ENCODE measurements around the gene TYW1B.
"Not testable (repeated sequence)": the region's sequence is repeated elsewhere in the genome, so short reads cannot be mapped to it uniquely, and the experiment has no call there.

The TYW1B gene

DNA sequence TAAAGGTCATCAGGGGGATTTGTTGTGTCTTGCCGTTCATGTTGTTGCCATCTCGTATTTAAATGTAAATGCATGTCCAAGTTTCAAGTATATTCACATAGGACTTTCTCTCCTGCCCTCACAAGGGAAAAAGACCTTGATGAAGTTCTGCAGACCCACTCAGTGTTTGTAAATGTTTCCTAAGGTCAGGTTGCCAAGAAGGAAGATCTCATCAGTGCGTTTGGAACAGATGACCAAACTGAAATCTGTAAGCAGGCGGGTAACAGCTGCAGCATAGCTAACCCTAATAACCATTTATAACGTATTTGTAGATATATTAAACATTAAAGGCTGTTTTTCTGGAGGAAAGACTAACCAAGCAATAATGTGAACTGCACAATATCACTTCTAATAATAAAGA, 2.6 kb upstream of the TYW1B start:
- not testable (repeated sequence) for H3K23ac ChIP-seq (ENCODE audit: low read length in 2 of 2); H3K9me3 ChIP-seq (ENCODE audit: control insufficient read depth, low read length); H4K91ac ChIP-seq (ENCODE audit: low read length); H2BK5ac ChIP-seq (ENCODE audit: low read depth, low read length, poor library complexity, severe bottlenecking); H2BK12ac ChIP-seq (ENCODE audit: low read length in 2 of 2); H4K8ac ChIP-seq (ENCODE audit: low read length); H2AFZ ChIP-seq (ENCODE audit: low read depth, low read length); H3K4me1 ChIP-seq (ENCODE audit: control insufficient read depth, insufficient read depth, low read depth, low read length); H2BK120ac ChIP-seq (ENCODE audit: low read depth, low read length); H3K4ac ChIP-seq (ENCODE audit: low read depth in 1 of 2, low read length in 2 of 2); H2BK15ac ChIP-seq (ENCODE audit: low read depth, poor library complexity, severe bottlenecking); H3K14ac ChIP-seq (ENCODE audit: low read length in 2 of 2); H3K27me3 ChIP-seq (ENCODE audit: control insufficient read depth in 1 of 2, insufficient read depth in 1 of 2, low read length in 2 of 2); H2AK5ac ChIP-seq (ENCODE audit: low read length, severe bottlenecking); H3K18ac ChIP-seq (ENCODE audit: low read depth in 1 of 2, low read length in 2 of 2); H3K79me1 ChIP-seq (replicated peaks; ENCODE audit: low read length, poor library complexity, severe bottlenecking)
- Histone ChIP-seq H3K4me2 (ENCODE audit: low read length, poor library complexity, severe bottlenecking) (peak overlapping the region; percentile 53), H3K4me3 (ENCODE audit: insufficient read depth in 1 of 2, low read depth in 1 of 2, low read length in 2 of 2) (peak overlapping the region; percentile 42 to 88), H3K36me3 (ENCODE audit: control insufficient read depth in 1 of 2, insufficient read depth in 2 of 2, low read depth in 1 of 2, low read length in 2 of 2) (peaks cover 11 to 30% of the 10 kb centered on the region in 2 experiments), H3K27ac (ENCODE audit: low read length, poor library complexity, severe bottlenecking) (peak overlapping the region; percentile 71), H3K9ac (ENCODE audit: low read length) (peak overlapping the region; percentile 97)
- peak; percentile 44 for DNase-seq
- no CpG with 5 or more reads among the region's 5 CpGs for WGBS

DNA sequence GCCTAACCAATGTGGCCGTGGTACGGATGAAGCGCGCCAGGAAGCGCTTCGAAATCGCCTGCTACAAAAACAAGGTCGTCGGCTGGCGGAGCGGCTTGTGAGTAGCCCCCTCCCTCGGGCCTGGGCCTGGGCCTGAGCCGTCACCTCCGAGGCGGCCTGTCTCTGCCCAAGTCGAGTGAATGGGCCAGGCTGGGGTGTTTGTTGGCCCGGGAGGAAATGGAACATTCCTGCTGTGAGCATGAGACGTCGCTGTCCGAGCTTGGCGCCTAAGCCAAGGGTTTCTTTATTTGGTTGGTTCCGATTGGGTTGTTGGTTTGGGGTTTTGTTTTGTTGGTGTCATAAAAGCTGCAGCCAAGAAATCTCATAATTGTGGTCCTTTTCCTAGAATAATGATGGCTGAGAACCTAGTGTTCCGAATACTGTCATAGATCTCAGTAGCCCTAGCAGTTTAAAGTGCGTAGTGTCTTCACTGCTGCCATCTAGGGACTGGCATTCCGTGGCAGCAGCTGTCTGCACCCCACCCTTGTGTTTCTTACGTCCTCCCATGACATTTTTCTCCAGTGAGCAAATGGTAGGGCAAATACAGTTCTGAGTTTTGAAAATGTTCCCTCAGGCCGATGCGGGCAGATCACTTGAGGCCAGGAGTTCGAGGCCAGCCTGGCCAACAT, 1.8 kb upstream of the TYW1B start:
- Histone ChIP-seq H3K4ac (ENCODE audit: low read depth in 1 of 2, low read length in 2 of 2) (peak overlapping the region in 1 of 2 experiments; percentile 93), H3K18ac (ENCODE audit: low read depth in 1 of 2, low read length in 2 of 2) (peak overlapping the region; percentile 33 to 94), H2BK15ac (ENCODE audit: low read depth, poor library complexity, severe bottlenecking) (peak overlapping the region; percentile 83), H3K4me2 (ENCODE audit: low read length, poor library complexity, severe bottlenecking) (peak overlapping the region; percentile 63), H3K36me3 (ENCODE audit: control insufficient read depth in 1 of 2, insufficient read depth in 2 of 2, low read depth in 1 of 2, low read length in 2 of 2) (peaks cover 9 to 29% of the 10 kb centered on the region in 2 experiments), H3K9ac (ENCODE audit: low read length) (peak overlapping the region; percentile 97), H4K91ac (ENCODE audit: low read length) (peak overlapping the region; percentile 68), H2AFZ (ENCODE audit: low read depth, low read length) (peak overlapping the region; percentile 77), H3K27ac (ENCODE audit: low read length, poor library complexity, severe bottlenecking) (peak overlapping the region; percentile 87), H2BK5ac (ENCODE audit: low read depth, low read length, poor library complexity, severe bottlenecking) (peak overlapping the region; percentile 79), H3K14ac (ENCODE audit: low read length in 2 of 2) (peak overlapping the region in 1 of 2 experiments; percentile 91), H3K4me3 (ENCODE audit: insufficient read depth in 1 of 2, low read depth in 1 of 2, low read length in 2 of 2) (peak overlapping the region; percentile 88 to 91)
- not testable (repeated sequence) for H3K79me1 ChIP-seq (replicated peaks; ENCODE audit: low read length, poor library complexity, severe bottlenecking); H3K4me1 ChIP-seq (ENCODE audit: control insufficient read depth, insufficient read depth, low read depth, low read length); H2BK120ac ChIP-seq (ENCODE audit: low read depth, low read length); H3K27me3 ChIP-seq (ENCODE audit: control insufficient read depth in 1 of 2, insufficient read depth in 1 of 2, low read length in 2 of 2); H4K8ac ChIP-seq (ENCODE audit: low read length); H2AK5ac ChIP-seq (ENCODE audit: low read length, severe bottlenecking); H3K9me3 ChIP-seq (ENCODE audit: control insufficient read depth, low read length); H2BK12ac ChIP-seq (ENCODE audit: low read length in 2 of 2); H3K23ac ChIP-seq (ENCODE audit: low read length in 2 of 2)
- WGBS: under 1% methylated on average over 27 of the region's 29 CpGs
- DNase-seq: peak; percentile 91

DNA sequence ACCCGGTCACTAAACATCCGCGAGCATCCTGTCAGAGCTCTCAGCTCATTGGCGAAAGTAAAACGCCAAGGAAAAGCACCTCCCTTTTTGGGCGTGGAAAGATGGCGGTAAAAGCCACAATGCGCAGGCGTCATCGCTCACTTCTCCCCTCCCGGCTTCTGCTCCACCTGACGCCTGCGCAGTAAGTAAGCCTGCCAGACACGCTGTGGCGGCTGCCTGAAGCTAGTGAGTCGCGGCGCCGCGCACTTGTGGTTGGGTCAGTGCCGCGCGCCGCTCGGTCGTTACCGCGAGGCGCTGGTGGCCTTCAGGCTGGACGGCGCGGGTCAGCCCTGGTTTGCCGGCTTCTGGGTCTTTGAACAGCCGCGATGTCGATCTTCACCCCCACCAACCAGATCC, 1.3 kb upstream of the TYW1B start:
- H3K27me3 ChIP-seq (ENCODE audit: control insufficient read depth in 1 of 2, insufficient read depth in 1 of 2, low read length in 2 of 2); H3K23ac ChIP-seq (ENCODE audit: low read length in 2 of 2); H2BK120ac ChIP-seq (ENCODE audit: low read depth, low read length); H3K4me1 ChIP-seq (ENCODE audit: control insufficient read depth, insufficient read depth, low read depth, low read length); H3K9me3 ChIP-seq (ENCODE audit: control insufficient read depth, low read length); H2AK5ac ChIP-seq (ENCODE audit: low read length, severe bottlenecking); H2BK12ac ChIP-seq (ENCODE audit: low read length in 2 of 2); H3K79me1 ChIP-seq (replicated peaks; ENCODE audit: low read length, poor library complexity, severe bottlenecking): not testable (repeated sequence)
- H3K36me3 ChIP-seq (ENCODE audit: control insufficient read depth in 1 of 2, insufficient read depth in 2 of 2, low read depth in 1 of 2, low read length in 2 of 2): peaks cover 6 to 24% of the 10 kb centered on the region in 2 experiments
- H4K91ac ChIP-seq (ENCODE audit: low read length): peak overlapping the region; percentile 68
- peak overlapping the region; percentile 33 to 94 for H3K18ac ChIP-seq (ENCODE audit: low read depth in 1 of 2, low read length in 2 of 2)
- peak overlapping the region; percentile 97 for H3K9ac ChIP-seq (ENCODE audit: low read length)
- H3K4ac ChIP-seq (ENCODE audit: low read depth in 1 of 2, low read length in 2 of 2): peak overlapping the region in 1 of 2 experiments; percentile 93
- H3K14ac ChIP-seq (ENCODE audit: low read length in 2 of 2): peak overlapping the region in 1 of 2 experiments; percentile 91
- under 1% methylated on average over 28 of the region's 36 CpGs for WGBS
- H3K27ac ChIP-seq (ENCODE audit: low read length, poor library complexity, severe bottlenecking): peak overlapping the region; percentile 87
- H4K8ac ChIP-seq (ENCODE audit: low read length): peak overlapping the region; percentile 82
- H2BK15ac ChIP-seq (ENCODE audit: low read depth, poor library complexity, severe bottlenecking): peak overlapping the region; percentile 83
- peak overlapping the region; percentile 88 to 91 for H3K4me3 ChIP-seq (ENCODE audit: insufficient read depth in 1 of 2, low read depth in 1 of 2, low read length in 2 of 2)
- peak overlapping the region; percentile 79 for H2BK5ac ChIP-seq (ENCODE audit: low read depth, low read length, poor library complexity, severe bottlenecking)
- H3K4me2 ChIP-seq (ENCODE audit: low read length, poor library complexity, severe bottlenecking): peak overlapping the region; percentile 63
- peak overlapping the region; percentile 77 for H2AFZ ChIP-seq (ENCODE audit: low read depth, low read length)
- DNase-seq: peak; percentile 99

DNA sequence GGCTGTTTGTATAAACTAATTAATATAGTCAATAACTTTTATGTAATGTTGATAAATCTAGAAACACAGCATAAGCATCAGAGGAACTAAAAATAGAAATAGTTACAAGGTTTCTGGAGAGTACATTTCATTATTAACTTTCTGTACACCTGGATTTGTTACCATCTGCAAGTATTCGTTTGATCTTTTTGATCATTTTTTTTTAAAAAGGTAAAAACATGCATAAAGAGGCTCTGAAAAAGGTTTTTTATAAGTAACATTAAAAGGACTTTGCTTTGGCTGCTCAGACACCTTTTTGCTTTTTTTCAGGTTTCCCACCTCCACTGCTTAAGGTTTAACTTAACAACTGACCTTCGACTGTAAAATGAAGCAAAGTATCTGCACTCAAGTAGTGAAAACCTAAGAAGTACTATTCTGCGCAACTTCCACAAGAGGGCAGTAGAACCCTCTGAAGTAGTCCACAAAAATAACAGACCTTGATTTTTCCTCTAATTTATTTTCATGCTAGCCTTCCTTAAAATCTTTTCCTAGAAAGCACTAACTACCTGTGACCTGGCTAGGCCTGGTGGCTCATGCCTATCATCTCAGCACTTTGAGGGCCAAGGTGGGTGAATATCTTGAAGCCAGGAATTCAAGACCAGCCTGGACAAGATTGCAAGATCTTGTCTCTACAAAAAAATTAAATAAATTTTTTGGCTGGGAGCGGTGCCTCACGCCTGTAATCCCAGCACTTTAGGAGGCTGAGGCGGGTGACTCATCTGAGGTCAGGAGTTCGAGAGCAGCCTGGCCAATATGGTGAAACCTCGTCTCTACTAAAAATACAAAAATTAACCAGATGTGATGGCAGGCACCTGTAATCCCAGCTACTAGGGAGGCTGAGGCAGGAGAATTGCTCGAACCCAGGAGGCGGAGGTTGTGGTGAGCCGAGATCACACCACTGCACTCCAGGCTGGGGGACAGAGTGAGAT, 4.0 kb downstream of the TYW1B start:
- H2AFZ ChIP-seq (ENCODE audit: low read depth, low read length); H3K23ac ChIP-seq (ENCODE audit: low read length in 2 of 2); H4K91ac ChIP-seq (ENCODE audit: low read length); H3K9me3 ChIP-seq (ENCODE audit: control insufficient read depth, low read length); H4K8ac ChIP-seq (ENCODE audit: low read length); H3K36me3 ChIP-seq (ENCODE audit: control insufficient read depth in 1 of 2, insufficient read depth in 2 of 2, low read depth in 1 of 2, low read length in 2 of 2); H3K4ac ChIP-seq (ENCODE audit: low read depth in 1 of 2, low read length in 2 of 2); H3K27me3 ChIP-seq (ENCODE audit: control insufficient read depth in 1 of 2, insufficient read depth in 1 of 2, low read length in 2 of 2); H2BK5ac ChIP-seq (ENCODE audit: low read depth, low read length, poor library complexity, severe bottlenecking); H2AK5ac ChIP-seq (ENCODE audit: low read length, severe bottlenecking); H3K9ac ChIP-seq (ENCODE audit: low read length); H3K18ac ChIP-seq (ENCODE audit: low read depth in 1 of 2, low read length in 2 of 2); H3K4me3 ChIP-seq (ENCODE audit: insufficient read depth in 1 of 2, low read depth in 1 of 2, low read length in 2 of 2); H3K27ac ChIP-seq (ENCODE audit: low read length, poor library complexity, severe bottlenecking); H3K4me1 ChIP-seq (ENCODE audit: control insufficient read depth, insufficient read depth, low read depth, low read length); H2BK120ac ChIP-seq (ENCODE audit: low read depth, low read length); H2BK15ac ChIP-seq (ENCODE audit: low read depth, poor library complexity, severe bottlenecking); H2BK12ac ChIP-seq (ENCODE audit: low read length in 2 of 2); H3K14ac ChIP-seq (ENCODE audit: low read length in 2 of 2); H3K4me2 ChIP-seq (ENCODE audit: low read length, poor library complexity, severe bottlenecking); H3K79me1 ChIP-seq (replicated peaks; ENCODE audit: low read length, poor library complexity, severe bottlenecking): not testable (repeated sequence)
- WGBS: 23% methylated on average over 4 of the region's 11 CpGs
- DNase-seq: peak; percentile 42
